ENCODE measurements around the gene PARP3. TPM values are rescaled to one million over a fixed set of nuclear protein-coding genes. Genes with fewer than 3 reads are reported as not detected.

The PARP3 gene
- total and polyA plus RNA-seq, 9 of the 15 experiments (the other 6 are each of a cell fraction or from before 2014, with no cell fraction given) = 0.46 to 6.6 (median 4.5) TPM

DNA sequence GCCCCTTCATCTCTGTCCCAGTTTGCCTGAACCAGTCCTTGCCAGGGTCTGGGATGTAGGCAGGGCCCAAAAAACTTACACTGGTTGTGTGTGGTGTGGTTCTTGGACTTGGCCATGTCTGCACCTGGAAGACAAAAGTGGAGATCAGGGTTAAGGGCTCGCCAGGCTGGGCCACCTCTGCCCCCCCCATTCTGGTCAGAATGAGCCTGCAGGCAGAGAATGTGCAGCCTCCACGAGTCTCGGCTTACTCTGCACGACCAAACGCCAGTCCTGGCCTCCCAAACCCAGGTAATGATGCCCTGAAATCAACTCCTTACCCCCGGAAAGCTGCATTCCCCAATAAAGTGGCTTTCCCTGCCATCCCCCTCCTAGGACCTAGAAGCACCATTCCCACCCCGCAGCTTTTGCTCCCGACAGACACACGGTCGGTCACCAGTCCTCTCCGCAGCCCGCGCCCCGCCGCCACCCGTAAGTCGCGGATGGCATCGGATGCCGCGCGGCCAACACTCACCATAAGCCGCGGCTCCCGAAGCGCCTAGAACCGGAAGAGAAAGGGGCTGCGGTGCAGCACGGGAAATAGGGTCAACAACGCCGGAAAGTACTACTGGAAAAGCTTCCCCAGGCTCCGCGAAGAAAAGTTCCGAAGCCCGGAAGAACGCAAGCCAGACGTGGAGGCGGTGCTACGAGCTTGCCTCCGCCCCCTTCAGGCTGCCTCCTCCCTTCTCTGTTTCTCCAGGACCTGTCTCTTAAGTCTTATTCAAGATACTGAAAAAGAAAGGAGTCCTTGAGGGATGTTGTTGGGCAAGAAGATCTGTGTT is 53.4 kb downstream of the PARP3 start, which contains the start of gene RPL29:
RPL29 (minus strand) TSS at position 550 of the 818 bp plus-strand sequence; CDS start at position 116, 434 bp downstream.
- Histone ChIP-seq H3K36me3 (ENCODE audit: control insufficient read depth, insufficient read depth, low read length) (peaks cover 34% of the 10 kb centered on the region), H3K9me1 (ENCODE audit: control insufficient read depth, insufficient read depth, low read length) (no peaks in the 10 kb centered on the region), H3K4me1 (replicated peaks in 1 of 2; ENCODE audit: control insufficient read depth in 2 of 2, insufficient read depth in 2 of 2, low read length in 2 of 2) (peaks cover 36 to 42% of the 10 kb centered on the region in 2 experiments), H3K9ac (ENCODE audit: insufficient read depth in 1 of 2, low read depth in 2 of 2, low read length in 2 of 2) (peak within 1 kb of the TSS; percentile 96 to 99), H3K9me3 (replicated peaks; ENCODE audit: control insufficient read depth, insufficient read depth, low read depth, low read length) (0 out of 2 replicates have a peak, but pooled peaks cover 3% of the 10 kb centered on the region), H4K20me1 (replicated peaks; ENCODE audit: control insufficient read depth, insufficient read depth, low read length) (peaks cover 6% of the 10 kb centered on the region; the same call in 1 of the 2 replicates), H2AFZ (ENCODE audit: low read depth, low read length) (peak within 1 kb of the TSS; percentile 61), H3K79me2 (ENCODE audit: control insufficient read depth, insufficient read depth, low read length) (peaks cover 37% of the 10 kb centered on the region), H3K27ac (ENCODE audit: extremely low read depth, low read depth, low read length) (peak within 1 kb of the TSS; percentile 80), H3K4me3 (peak within 1 kb of the TSS; percentile 67), H3K4me2 (ENCODE audit: insufficient read depth, low read length) (peak within 1 kb of the TSS; percentile 96), H3K27me3 (ENCODE audit: control insufficient read depth in 2 of 2, insufficient read depth in 2 of 2, low read length in 2 of 2) (no peaks in the 10 kb centered on the region)
- TSS peak; percentile 65 for BruUV-seq (replicated peaks)
- 1% methylated on average over 24 of the region's 40 CpGs for WGBS (ENCODE audit: insufficient coverage, low coverage, missing lambda C conversion rate)
- in situ Hi-C loops (cut with MboI) (no loop called here), intact Hi-C loops (cut with micrococcal nuclease) (loop anchor here (1.0 kb wide), 1 partner anchor 53 kb away; the partner anchor contains the start of gene PARP3)
- DNase-seq (ENCODE audit: extremely low read depth in 1 of 4, low spot score in 3 of 4) (peak; percentile 78 to 93 (median 82)), ATAC-seq (peak; percentile 81), FAIRE-seq (peak; percentile 92)
- CTCF ChIA-PET (ENCODE audit: low intra/inter-chr PET ratio) = no interaction called here
- POLR2A ChIA-PET = interaction anchor here (0.6 to 6.0 kb wide), 30 partner anchors 8 to 691 kb away, joined by 3 to 105 read pairs (median 4); partner anchors contain the start of genes ABHD14A, ABHD14B, ACY1 and DUSP7
- no peak for TF ChIP-seq BCL6 (CRISPR knock-in tag; IDR thresholded peaks at IDR 0.05)
- TF ChIP-seq YY1 (IDR thresholded peaks at IDR 0.05; ENCODE audit: borderline replicate concordance in 1 of 3, control insufficient read depth in 1 of 3, extremely low read depth in 1 of 3, insufficient read depth in 3 of 3, insufficient read length in 1 of 3, insufficient replicate concordance in 2 of 3, low read depth in 1 of 3, low read length in 2 of 3) = peak in 2 of 3 experiments; percentile 31 to 36
- TF ChIP-seq EHMT2 (IDR thresholded peaks at IDR 0.05) = no peak
- no peak for TF ChIP-seq OTX1 (CRISPR knock-in tag; IDR thresholded peaks at IDR 0.05)
- TF ChIP-seq SNRNP70 (optimal IDR thresholded peaks at IDR 0.05; ENCODE audit: low read depth, low read length) = no peak
- TF ChIP-seq EGR1 (conservative IDR thresholded peaks at IDR 0.05) = no peak
- TF ChIP-seq ZBTB7A (IDR thresholded peaks at IDR 0.05; ENCODE audit: borderline replicate concordance, control insufficient read depth, low read depth, low read length) = no peak
- 0 out of 2 replicates have a peak, but pooled peaks have one; percentile 31 for TF ChIP-seq BCOR (IDR thresholded peaks at IDR 0.05)
- TF ChIP-seq ILK (tag; IDR thresholded peaks at IDR 0.05; ENCODE audit: borderline replicate concordance, low read depth) = no peak
